HG03135 (cell line): ENCODE results near the gene CRACR2A.
A peak's percentile ranks its signal among the peaks of the same experiment; 100 is the strongest.

Source experiments
- ATAC-seq: cut with Tn5 transposase; IDR thresholded peaks from one replicate; pipeline ENCODE4 v1.9.1; 2021; ENCODE audit warnings: mild to moderate bottlenecking, moderate library complexity; ENCODE audit not compliant: unreplicated experiment

Gene CRACR2A, protein sequence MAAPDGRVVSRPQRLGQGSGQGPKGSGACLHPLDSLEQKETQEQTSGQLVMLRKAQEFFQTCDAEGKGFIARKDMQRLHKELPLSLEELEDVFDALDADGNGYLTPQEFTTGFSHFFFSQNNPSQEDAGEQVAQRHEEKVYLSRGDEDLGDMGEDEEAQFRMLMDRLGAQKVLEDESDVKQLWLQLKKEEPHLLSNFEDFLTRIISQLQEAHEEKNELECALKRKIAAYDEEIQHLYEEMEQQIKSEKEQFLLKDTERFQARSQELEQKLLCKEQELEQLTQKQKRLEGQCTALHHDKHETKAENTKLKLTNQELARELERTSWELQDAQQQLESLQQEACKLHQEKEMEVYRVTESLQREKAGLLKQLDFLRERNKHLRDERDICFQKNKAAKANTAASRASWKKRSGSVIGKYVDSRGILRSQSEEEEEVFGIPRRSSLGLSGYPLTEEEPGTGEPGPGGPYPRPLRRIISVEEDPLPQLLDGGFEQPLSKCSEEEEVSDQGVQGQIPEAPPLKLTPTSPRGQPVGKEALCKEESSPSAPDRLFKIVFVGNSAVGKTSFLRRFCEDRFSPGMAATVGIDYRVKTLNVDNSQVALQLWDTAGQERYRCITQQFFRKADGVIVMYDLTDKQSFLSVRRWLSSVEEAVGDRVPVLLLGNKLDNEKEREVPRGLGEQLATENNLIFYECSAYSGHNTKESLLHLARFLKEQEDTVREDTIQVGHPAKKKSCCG

DNA sequence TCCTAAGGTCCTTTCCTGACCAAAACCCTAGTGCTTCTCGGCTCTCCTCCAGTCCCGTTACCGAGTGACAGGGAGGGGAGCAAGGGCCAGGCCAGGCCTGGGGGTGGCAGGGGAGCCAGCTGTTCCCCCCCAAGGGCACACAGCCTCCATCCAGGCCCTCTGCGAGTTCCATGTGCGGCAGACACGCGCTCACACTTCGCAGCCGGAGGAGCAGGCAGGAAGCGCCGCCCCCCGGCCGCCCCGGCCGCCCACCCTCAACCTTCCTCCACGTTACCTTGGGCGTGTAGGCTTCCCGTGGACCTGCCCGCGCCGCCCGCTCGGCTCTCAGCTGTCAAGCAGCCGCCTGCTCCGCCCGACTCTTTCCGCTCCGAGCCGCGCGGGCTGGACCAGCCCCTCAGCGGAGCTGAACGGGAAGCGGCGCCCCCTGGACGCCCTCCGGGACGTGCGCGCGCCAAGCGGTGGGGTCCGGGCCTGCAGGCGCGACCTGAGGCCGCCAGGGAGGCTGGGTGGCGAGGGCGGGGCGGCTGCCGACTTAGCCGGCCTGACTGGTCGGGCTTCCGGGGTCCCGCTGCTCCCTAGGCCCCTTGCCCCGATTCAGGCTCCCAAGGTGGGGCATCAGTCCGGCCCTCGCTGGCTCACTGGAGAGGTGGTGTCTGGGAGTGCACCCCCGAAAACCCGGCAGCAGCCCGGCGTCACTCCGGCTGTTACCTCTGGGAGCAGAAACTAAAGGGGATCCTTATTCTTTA, at the start of gene CRACR2A:
Gene CRACR2A, minus strand, starts transcription at position 369 of the 746 bp plus-strand sequence. CDS start 56,110 bp downstream, outside the sequence.
- ATAC-seq: peak; percentile 77

DNA sequence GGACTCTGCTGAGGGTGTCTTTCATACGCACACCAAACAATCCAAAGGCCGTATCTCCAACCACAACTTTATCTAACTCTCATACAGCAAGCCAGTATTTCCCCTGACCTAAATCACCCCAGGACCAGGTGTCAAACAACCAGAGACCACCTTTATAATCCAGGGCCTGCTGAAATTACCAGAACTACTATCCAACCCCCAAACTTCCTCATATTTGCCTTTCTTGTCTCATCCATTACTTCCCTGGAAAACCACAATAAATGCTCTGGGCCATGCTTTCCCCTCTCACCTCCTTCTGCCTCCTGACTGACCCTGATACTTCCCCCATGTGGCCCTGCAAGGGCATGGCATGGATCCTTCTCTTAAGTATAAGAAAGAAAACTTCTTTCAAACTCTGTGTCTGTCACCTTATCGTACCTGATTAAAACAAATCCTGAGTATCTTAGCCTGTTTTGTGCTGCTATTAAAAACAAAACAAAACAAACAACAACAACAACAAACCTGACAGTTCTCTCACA, 44.7 kb upstream of the CRACR2A start:
- no peak for ATAC-seq

DNA sequence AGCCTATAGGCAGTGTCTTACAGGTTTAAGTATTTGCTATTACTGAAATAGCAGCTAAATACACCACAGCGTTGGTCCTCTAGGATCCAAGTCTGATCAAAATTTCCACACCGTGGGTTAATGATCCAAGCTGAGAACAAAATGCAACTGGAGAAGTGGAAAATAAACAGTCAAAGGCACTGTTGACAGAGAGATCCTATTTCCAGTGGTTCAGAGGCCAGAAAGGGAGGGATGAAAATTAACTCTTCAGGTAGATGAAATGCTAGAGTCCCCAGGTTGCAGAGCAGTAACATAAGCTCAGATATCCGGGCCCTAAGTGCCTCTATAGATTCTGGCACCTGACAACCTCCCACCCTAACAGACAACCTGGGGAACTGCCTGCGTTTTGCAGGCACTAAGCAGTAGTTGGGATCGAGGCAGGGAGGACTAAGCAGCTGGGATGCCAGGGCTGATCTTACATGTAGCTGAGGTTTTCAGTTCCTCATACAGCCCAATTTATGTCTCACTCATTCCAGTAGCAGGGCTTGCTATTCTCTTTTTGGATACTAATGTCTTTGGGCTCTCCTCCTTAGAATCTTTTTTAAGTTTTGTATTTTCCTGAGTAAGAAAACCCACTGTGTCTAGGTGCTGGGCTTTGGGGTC, 42.7 kb upstream of the CRACR2A start:
- no peak for ATAC-seq

DNA sequence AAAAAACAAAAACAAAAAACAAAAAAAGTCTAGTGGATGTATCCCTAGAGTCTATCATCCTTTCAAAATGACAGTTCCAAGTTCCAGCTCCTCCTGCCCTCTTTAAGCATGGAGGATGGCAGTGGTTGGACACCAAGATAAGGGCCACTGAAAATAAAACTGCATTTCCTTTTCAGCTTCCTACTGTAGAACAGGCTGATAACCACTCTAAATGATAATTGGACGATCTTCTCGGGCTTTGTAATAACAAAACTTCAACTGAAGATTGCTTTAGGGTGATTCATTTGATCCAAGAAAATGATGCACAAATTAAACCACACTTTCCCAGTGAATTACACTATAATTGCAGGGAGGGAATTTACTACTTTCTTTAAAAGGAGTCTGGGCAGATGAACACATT, 42.2 kb upstream of the CRACR2A start:
- no peak for ATAC-seq

DNA sequence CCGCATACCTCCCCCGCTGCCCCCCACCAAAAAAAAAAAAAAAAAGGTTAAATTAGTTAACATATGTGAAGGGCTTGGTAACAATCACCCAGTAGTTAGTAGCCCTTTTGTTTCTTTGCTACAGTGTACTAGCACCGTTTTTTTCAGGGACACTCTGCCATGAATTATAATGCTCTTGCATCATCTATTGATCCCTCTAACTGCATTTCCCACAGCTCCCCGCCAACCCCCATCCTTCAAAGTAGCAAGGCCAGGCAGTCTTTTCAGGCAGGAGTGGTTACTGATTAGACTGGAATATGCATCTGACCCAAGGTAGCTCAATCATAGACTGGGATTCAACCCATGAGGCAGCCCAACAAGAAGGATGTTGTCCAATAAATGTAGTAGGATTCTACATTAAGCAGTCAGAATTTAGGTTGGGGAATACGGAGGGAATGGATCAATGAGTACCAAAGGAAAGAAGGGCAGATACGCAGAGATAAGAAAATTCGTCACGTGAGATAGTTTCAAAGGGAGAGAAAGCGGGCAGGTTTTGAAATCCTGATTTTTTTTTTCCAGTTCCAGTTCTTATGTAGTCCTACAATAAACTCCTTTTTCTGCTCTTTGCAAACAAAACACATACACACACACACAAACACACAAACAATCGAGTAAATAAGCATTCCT, 39.8 kb upstream of the CRACR2A start:
- ATAC-seq: no peak

DNA sequence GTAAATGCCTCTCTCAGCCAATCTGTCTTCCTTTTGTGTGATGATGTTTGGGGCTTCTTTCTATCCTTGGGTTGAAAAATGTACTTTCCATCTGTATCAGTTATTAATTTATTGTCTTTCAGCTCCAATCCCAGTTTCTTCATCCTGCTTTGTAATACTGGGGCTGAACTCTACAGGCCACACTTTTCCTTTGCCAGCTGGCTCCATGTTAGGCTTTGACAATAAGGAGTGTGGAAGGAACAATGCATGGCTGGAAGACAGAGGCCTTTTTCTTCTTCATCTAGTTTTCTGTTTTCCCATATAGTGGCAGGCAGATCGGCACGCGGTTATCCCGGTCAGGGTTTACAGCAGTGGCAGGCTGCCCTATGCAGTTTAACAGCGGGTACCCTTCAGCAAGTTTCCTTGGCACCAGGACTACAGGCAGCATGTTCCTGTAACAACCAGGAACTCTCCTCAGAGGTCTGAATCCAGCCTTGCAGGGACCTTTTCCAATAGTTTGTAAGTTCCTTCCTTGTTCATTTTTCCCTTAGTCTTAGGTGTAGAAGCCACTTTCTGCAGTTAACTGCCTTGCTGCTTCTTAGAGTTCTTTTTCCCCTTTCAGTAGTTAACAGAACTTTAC, 38.5 kb upstream of the CRACR2A start:
- no peak for ATAC-seq

DNA sequence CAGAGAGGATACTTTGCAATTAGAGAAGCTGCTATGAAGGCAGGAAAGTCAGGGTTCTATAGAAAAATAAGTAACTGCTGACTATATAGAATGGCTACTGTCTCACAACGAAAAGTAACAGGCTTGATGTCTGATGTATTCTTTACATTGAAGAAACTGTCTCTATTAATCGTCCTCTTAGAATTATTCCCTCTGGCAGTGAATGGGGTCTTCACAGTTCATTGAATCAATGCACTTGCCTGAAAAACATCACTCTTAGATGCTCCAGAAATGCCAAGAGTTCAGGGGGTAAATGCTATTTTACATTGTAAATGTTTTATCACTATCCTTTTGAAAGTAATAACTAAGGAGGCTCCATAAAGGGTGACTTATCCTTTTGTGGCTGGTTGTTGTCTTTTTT, 37.7 kb upstream of the CRACR2A start:
- ATAC-seq: no peak

DNA sequence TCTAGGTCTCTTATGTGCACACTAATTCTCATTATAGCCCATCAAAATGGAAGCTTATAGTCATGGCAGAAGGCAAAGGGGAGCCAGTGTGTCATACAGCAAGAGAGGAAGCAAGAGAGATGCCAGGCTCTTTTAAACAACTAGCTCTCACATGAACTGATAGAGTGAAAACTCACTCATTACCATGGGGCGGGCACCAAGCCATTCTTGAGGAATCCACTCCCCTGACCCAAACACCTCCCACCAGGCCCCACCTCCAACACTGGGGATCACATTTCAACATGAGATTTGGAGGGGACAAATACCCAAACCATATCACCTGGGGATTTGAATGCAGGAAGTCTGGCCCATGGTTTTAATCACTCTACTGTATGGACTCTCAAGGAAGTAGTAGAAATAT, 36.9 kb upstream of the CRACR2A start:
- ATAC-seq: no peak

DNA sequence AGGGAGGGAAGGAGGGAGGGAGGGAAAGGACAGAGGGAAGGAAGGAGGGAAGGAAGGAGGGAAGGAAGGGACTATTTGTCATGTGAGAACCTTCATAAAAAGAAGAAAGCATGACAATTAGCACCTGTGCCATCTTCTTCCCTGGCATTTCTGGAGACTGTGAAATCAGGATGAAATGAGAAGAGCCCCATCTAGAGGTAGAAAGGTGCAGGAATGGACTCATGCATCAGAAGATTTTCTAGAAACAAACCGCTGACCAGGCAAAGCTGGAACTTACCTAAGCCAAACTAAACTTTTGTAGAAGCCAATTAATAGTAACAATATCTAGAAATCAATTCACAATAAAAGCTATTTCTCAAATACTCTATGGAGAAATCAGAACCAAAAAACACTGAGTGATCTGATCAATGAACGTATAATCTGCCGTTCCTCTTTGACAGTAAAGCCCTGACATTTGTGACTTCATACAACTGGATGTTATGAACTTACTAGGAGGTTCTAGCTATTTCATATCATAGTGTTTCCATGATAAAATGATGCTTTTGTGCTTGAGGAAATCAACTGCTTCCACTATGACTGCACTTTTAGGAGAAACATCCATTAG, 24.4 kb upstream of the CRACR2A start:
- no peak for ATAC-seq

DNA sequence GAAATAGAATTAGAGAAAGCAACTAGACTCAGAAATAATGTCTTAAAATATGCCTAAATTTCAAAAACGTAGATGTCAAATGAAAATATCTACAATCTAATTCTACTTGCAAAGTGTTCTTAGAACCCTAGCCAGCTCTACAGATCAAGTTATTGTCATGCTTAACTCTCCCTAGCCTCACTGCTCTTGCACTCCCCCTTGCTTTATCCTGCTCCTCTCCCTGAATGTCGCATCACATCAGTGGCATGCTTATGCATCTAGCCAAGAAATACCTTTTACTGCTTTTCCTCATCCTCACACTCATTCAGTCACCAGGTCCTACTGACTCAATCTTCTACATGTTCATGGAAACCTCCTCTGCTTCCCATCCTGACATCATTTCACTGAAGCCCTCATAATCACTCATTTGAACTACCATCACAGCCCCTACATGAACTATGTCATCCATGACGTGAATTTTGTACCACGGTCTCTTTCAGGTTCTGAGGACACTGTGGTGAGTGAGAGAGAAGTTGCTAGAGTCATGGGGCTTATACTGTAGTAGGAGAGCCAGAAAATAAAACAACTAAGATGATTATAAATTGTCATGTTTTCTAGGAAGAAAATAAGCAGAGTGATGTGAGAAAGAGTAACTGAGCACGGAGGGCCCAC, 22.6 kb upstream of the CRACR2A start:
- no peak for ATAC-seq

DNA sequence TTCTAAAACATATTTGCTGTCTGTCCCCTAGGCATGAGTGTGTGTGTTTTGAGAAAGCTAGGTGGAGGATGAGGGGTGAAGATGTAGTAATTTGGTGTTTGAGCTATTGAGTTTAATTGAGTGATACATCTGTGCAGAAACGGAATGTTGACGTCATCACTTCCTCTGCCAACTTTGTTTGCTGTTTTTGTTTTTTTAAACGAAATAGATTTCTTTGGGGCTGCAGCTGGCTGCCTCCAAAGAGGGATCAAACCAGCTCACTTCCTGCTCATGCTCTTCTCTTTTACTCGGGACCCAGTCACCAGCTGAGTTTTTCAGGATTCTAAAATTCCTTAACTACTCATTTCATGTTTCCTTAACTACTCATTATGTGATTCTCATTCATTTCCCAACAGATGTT, 19.5 kb upstream of the CRACR2A start:
- ATAC-seq: no peak

DNA sequence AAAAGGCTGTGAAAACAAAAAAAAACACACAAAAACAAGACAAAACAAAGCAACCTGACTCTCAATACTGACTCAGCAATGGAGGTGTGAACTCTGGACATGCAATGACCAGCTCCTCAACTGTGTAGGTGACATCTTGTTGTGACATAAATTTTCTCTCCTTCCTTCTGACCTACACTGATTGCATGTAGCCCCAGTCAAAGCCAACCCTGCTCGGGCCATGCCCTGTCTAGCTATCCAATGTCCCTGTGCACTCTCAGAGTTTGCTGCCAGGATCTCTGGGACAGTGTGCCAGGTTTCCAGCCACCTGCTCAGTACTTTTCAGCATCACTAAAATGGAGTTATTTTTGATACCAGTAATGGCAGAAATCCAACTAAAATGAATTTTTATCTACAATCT, 18.9 kb upstream of the CRACR2A start:
- no peak for ATAC-seq

DNA sequence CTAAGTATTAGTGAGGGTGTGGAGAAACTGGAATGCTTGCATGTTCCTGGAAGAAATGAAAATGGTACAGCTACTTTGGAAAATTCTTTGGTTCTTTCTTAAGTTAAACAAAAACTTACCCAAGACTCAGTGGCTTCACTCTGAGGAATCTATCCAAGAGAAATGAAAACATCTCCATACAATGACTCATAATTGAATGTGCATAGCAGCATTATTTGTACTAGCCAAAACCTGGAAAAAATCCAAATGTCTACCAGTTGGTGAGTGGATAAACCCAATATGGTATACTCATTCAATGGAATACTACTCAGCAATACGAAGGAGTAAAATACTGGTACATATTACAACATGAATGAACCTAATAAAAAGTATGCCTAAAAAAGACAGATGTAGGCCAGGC, 18.0 kb upstream of the CRACR2A start:
- ATAC-seq: no peak

DNA sequence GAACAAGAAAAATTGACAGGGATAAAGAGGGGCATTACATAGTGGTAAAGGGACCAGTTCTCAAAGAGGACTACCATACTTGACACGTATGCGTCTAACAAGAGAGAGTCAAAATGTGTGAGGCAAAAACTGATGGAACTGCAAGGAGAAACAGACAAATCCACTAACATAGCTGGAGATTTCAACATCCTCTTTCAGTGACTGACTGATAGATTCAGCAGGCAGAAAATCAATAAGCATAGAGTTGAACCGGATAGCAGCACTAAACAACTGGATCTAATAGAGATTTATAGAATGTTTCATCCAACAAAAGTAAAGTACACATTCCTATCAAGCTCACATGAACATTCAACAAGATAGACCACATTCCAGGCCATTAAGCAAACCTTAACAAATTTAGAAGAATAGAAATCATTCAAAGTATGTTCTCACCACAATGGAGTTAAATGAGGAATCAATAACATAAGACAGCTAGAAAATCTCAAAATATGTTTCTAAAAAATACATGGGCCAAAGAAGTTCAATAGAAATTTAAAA, 16.1 kb upstream of the CRACR2A start:
- ATAC-seq: no peak

DNA sequence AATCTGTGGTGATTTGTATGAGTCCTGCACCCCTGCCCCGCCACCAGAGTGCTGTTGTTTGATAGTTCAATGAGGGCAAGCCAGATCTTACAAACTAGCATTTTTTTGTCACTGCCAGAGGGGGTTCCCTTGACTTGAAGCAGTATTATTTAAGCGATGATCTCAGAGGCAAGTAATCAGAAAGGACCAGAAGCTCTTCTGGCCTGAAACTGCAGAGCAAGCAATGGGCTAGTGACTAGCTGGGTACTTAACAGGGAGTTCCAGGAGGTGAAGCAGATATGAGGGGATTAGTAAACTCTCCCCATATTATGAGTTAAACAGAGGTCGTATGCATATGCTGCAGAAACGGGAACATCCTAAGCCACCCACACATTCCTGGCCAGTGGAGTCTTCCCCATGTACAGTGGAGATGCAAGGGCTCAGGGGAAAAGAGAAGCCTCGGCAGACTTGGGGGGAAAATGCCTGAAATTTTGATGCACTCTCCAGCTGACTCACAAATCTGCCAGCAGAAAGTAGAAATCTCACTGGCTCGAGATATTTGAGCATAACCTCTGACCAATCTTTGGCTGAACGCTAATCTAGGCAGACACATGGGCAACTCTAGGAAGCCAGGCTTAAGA, 8.3 kb upstream of the CRACR2A start:
- no peak for ATAC-seq

DNA sequence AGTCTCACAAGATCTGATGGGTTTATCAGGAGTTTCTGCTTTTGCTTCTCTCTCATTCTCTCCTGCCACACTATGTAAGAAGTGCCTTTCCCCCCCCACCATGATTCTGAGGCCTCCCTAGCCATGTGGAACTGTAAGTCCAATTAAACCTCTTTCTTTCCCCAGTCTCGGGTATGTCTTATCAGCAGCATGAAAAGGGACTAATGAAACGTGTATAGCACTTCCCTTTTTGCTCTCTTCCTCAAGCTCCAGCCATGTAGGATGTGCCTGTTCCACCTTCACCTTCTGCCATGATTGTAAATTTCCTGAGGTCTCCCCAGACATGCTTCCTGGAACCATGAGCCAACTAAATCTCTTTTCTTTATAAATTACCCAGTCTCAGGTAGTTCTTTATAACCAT, 7.0 kb upstream of the CRACR2A start:
- ATAC-seq: no peak

DNA sequence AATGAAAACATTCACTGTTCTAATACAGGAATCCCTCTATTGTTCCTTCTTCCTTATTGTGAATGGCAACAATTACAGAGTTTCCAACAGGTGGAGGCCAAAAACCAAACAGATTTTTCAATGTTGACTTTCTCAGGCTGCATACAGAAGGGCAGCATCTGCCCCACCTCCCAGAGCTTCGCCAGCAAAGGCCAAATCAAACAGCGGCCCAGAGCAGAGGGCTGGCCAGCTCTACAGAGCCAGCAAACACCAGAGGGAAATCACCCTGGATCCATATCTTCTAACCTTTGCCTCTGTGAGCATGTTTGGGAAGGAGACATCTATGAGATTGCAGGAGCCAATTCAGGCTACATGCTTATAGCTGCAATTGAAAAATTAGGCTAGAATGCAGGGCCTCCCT, 4.4 kb upstream of the CRACR2A start:
- no peak for ATAC-seq

DNA sequence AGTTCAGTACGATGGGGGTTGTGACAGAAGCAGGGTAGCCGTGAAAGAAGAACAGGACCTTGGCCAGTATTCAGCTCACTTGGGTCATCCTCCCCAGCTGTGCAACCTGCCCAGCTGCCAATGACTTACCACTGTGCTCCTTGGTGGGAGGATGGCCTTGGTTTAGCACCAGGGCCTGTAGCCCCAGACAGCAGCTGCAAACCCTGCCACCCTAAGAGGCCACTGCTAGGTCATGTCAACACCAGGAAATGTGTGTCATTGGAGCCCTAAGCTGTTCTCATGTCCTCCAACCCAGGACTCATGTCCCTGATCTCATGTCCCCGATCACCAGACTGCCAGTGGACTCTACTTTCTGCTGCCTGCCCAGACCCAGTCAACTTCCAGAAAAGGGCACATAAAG, 3.0 kb upstream of the CRACR2A start:
- no peak for ATAC-seq
